H9 (cell line): ENCODE data around the gene AGXT. TPM values are rescaled to one million over a fixed set of nuclear protein-coding genes. Genes with fewer than 3 reads are reported as not detected.

Experiments
- DNase-seq: peaks from one replicate; pipeline ENCODE4 v3.0.0-alpha.2; 2017
- H2AFZ ChIP-seq: one replicate; pipeline ENCODE4 v1.6.1; 2013; ENCODE audit warnings: mild to moderate bottlenecking, low read length, control low read depth, moderate library complexity
- H2AK5ac ChIP-seq: 2 replicates; pipeline ENCODE4 v1.6.1; 2013; ENCODE audit warnings: low read length, control low read depth, mixed read lengths; ENCODE audit not compliant: insufficient read length
- H2BK120ac ChIP-seq: one replicate; pipeline ENCODE4 v1.6.1; 2013; ENCODE audit warnings: low read depth, mild to moderate bottlenecking, low read length, control low read depth, inconsistent platforms; ENCODE audit not compliant: poor library complexity, severe bottlenecking
- H2BK12ac ChIP-seq: 2 replicates; pipeline ENCODE4 v1.6.1; 2013; ENCODE audit warnings: low read length, control low read depth, mixed read lengths, low read depth; ENCODE audit not compliant: insufficient read length
- H2BK15ac ChIP-seq: 2 replicates; pipeline ENCODE4 v1.6.1; 2013; ENCODE audit warnings: low read depth, low read length, control low read depth
- H2BK20ac ChIP-seq: one replicate; pipeline ENCODE4 v1.6.1; 2013; ENCODE audit warnings: low read depth, mild to moderate bottlenecking, low read length, control low read depth, inconsistent platforms; ENCODE audit not compliant: poor library complexity, severe bottlenecking
- H2BK5ac ChIP-seq: 2 replicates; pipeline ENCODE4 v1.6.1; 2013; ENCODE audit warnings: low read length, control low read depth, mixed read lengths; ENCODE audit not compliant: insufficient read length
- H3K14ac ChIP-seq: 2 replicates; pipeline ENCODE4 v1.6.1; 2013; ENCODE audit warnings: low read length, control low read depth; ENCODE audit not compliant: insufficient read depth
- H3K18ac ChIP-seq: 2 replicates; pipeline ENCODE4 v1.6.1; 2013; ENCODE audit warnings: low read depth, mild to moderate bottlenecking, mixed read lengths, low read length, control low read depth; ENCODE audit not compliant: insufficient read length
- H3K23ac ChIP-seq: 2 replicates; pipeline ENCODE4 v1.6.1; 2013; ENCODE audit warnings: low read length, control low read depth, mixed read lengths, low read depth; ENCODE audit not compliant: insufficient read length
- H3K23me2 ChIP-seq: 2 replicates; pipeline ENCODE4 v1.6.1; 2013; ENCODE audit warnings: low read depth, mild to moderate bottlenecking, mixed read lengths, low read length, control low read depth; ENCODE audit not compliant: insufficient read length, poor library complexity, severe bottlenecking
- H3K27ac ChIP-seq: 2 replicates; pipeline ENCODE4 v1.5.1; 2013; ENCODE audit warnings: low read length, control low read depth, mixed read lengths, low read depth; ENCODE audit not compliant: insufficient read length
- H3K27me3 ChIP-seq: 2 replicates; pipeline ENCODE4 v1.6.1; 2013; ENCODE audit warnings: low read length, control low read depth, inconsistent platforms; ENCODE audit not compliant: insufficient read depth
- H3K4ac ChIP-seq: 2 replicates; pipeline ENCODE4 v1.6.1; 2013; ENCODE audit warnings: low read depth, mild to moderate bottlenecking, control low read depth, inconsistent platforms, low read length, moderate library complexity
- H3K4me1 ChIP-seq: 2 replicates; pipeline ENCODE4 v1.6.1; 2013; ENCODE audit warnings: low read length, control low read depth, inconsistent platforms; ENCODE audit not compliant: insufficient read depth
- H3K4me2 ChIP-seq: 2 replicates; pipeline ENCODE4 v1.6.1; 2013; ENCODE audit warnings: low read length, control low read depth, mixed read lengths; ENCODE audit not compliant: insufficient read length, insufficient read depth
- H3K56ac ChIP-seq: 2 replicates; pipeline ENCODE4 v1.6.1; 2013; ENCODE audit warnings: low read depth, mild to moderate bottlenecking, mixed read lengths, low read length, control low read depth; ENCODE audit not compliant: insufficient read length
- H3K79me1 ChIP-seq: 2 replicates; pipeline ENCODE4 v1.6.1; 2013; ENCODE audit warnings: low read depth, mild to moderate bottlenecking, moderate library complexity, low read length, control low read depth, inconsistent platforms; ENCODE audit not compliant: insufficient read depth, poor library complexity, severe bottlenecking
- H3K79me2 ChIP-seq: 2 replicates; pipeline ENCODE4 v1.6.1; 2013; ENCODE audit warnings: low read length, control low read depth, inconsistent platforms; ENCODE audit not compliant: insufficient read depth
- H3K9ac ChIP-seq: 2 replicates; pipeline ENCODE4 v1.6.1; 2013; ENCODE audit warnings: low read length, control low read depth, mixed read lengths; ENCODE audit not compliant: insufficient read length; ENCODE audit errors: extremely low read depth
- H3K9me3 ChIP-seq: one replicate; pipeline ENCODE4 v1.6.1; 2013; ENCODE audit warnings: low read depth, low read length, inconsistent platforms; ENCODE audit not compliant: control insufficient read depth
- H3T11ph ChIP-seq: one replicate; pipeline ENCODE4 v1.6.1; 2013; ENCODE audit warnings: mild to moderate bottlenecking, low read length, control low read depth, inconsistent platforms
- H4K20me1 ChIP-seq: one replicate; pipeline ENCODE4 v1.6.1; 2013; ENCODE audit not compliant: control insufficient read depth, insufficient read length, insufficient read depth
- H4K5ac ChIP-seq: 2 replicates; pipeline ENCODE4 v1.6.1; 2013; ENCODE audit warnings: low read depth, mild to moderate bottlenecking, mixed read lengths, low read length, control low read depth; ENCODE audit not compliant: insufficient read length
- H4K8ac ChIP-seq: replicated peaks from 2 replicates; pipeline ENCODE4 v1.6.1; 2013; ENCODE audit warnings: low read length, control low read depth, mixed read lengths, low read depth; ENCODE audit not compliant: insufficient read length
- H4K91ac ChIP-seq: 2 replicates; pipeline ENCODE4 v1.6.1; 2013; ENCODE audit warnings: low read depth, mild to moderate bottlenecking, moderate library complexity, mixed read lengths, low read length, control low read depth; ENCODE audit not compliant: insufficient read length
- H3K27ac Mint-ChIP-seq, 3 experiments: 2 replicates in 2 of 3; 3 replicates in 1 of 3; pipeline ENCODE4 v1.8.0; 2020 to 2021; ENCODE audit warnings: mixed read lengths in 3 of 3, mild to moderate bottlenecking in 1 of 3, moderate library complexity in 1 of 3
- H3K27me3 Mint-ChIP-seq: 2 replicates; pipeline ENCODE4 v1.8.0; 2021; ENCODE audit warnings: low read depth, mild to moderate bottlenecking, moderate library complexity, mixed read lengths
- H3K36me3 Mint-ChIP-seq, 3 experiments: 2 replicates in 2 of 3; 3 replicates in 1 of 3; pipeline ENCODE4 v1.8.0; 2020 to 2021; ENCODE audit warnings: low read depth in 3 of 3, mixed read lengths in 3 of 3; ENCODE audit not compliant: insufficient read depth in 1 of 3
- H3K4me1 Mint-ChIP-seq, 2 experiments: 2 replicates each; pipeline ENCODE4 v1.8.0; 2020; ENCODE audit warnings: mixed read lengths in 2 of 2
- H3K4me3 Mint-ChIP-seq, 2 experiments: 2 replicates in 1 of 2; 3 replicates in 1 of 2; pipeline ENCODE4 v1.8.0; 2020 to 2021; ENCODE audit warnings: mild to moderate bottlenecking in 2 of 2, mixed read lengths in 2 of 2, moderate library complexity in 1 of 2
- H3K9me3 Mint-ChIP-seq, 2 experiments: 2 replicates in 1 of 2; 3 replicates in 1 of 2; pipeline ENCODE4 v1.8.0; 2020; ENCODE audit warnings: mild to moderate bottlenecking in 2 of 2, mixed read lengths in 2 of 2, moderate library complexity in 1 of 2
- WGBS: extraction: QIAGEN DNeasy Blood & Tissue Kit; methylation state at CpG from one replicate; pipeline ENCODE4 v1.1.7; 2013; ENCODE audit warnings: missing lambda C conversion rate, low lambda C conversion rate, mixed read lengths; ENCODE audit not compliant: insufficient read length; ENCODE audit errors: extremely low coverage; 5-methylcytosine and 5-hydroxymethylcytosine counted together
- total RNA-seq: library from RNA; stranded (reverse); gene quantifications from 2 replicates; pipeline ENCODE4 v1.2.1, GENCODE V29; 2021
- TF ChIP-seq, protein P1 (sequence below): fragments of 200-600 bp; sonication (generic); conservative IDR thresholded peaks from 3 replicates; pipeline ENCODE4 v1.8.0; 2021; ENCODE audit warnings: antibody characterized with exemption, mild to moderate bottlenecking

Gene AGXT
- total RNA-seq, 1 experiment from 2014 or later, result not detected

GRCh38 chr2:240874715-240875227, 6.1 kb downstream of the AGXT start:
- no peak overlapping the region for H3K27ac Mint-ChIP-seq
- no peak overlapping the region for H3K56ac ChIP-seq
- H4K91ac ChIP-seq, result no peak overlapping the region
- no peak overlapping the region for H2AK5ac ChIP-seq
- no peaks in the 10 kb centered on the region for H3K27me3 ChIP-seq
- no peak overlapping the region for H4K8ac ChIP-seq
- no CpG with 5 or more reads among the region's 12 CpGs for WGBS
- H3K4me1 Mint-ChIP-seq, result peaks cover 0 to 3% of the 10 kb centered on the region in 2 experiments; a peak in 1 of 4 replicates
- no peak overlapping the region for H2BK120ac ChIP-seq
- no peak overlapping the region for H2BK15ac ChIP-seq
- H2BK12ac ChIP-seq, result no peak overlapping the region
- no peak overlapping the region for H2BK20ac ChIP-seq
- no peaks in the 10 kb centered on the region for H3K23me2 ChIP-seq
- no peak overlapping the region for H3K4ac ChIP-seq
- no peak overlapping the region for H3K27ac ChIP-seq
- no peak overlapping the region for H3K9ac ChIP-seq
- H4K5ac ChIP-seq, result no peak overlapping the region
- no peak overlapping the region for H3K4me2 ChIP-seq
- no peaks in the 10 kb centered on the region for H3K4me1 ChIP-seq
- no peak overlapping the region for H3K23ac ChIP-seq
- H3K36me3 Mint-ChIP-seq, result no peaks in the 10 kb centered on the region; a peak in 1 of 7 replicates
- H3T11ph ChIP-seq, result no peak overlapping the region
- DNase-seq, result no peak
- no peak overlapping the region for H2BK5ac ChIP-seq
- no peaks in the 10 kb centered on the region for H3K27me3 Mint-ChIP-seq
- no peak overlapping the region for H2AFZ ChIP-seq
- H3K9me3 ChIP-seq, result no peaks in the 10 kb centered on the region
- no peaks in the 10 kb centered on the region for H4K20me1 ChIP-seq
- TF ChIP-seq, protein P1, sequence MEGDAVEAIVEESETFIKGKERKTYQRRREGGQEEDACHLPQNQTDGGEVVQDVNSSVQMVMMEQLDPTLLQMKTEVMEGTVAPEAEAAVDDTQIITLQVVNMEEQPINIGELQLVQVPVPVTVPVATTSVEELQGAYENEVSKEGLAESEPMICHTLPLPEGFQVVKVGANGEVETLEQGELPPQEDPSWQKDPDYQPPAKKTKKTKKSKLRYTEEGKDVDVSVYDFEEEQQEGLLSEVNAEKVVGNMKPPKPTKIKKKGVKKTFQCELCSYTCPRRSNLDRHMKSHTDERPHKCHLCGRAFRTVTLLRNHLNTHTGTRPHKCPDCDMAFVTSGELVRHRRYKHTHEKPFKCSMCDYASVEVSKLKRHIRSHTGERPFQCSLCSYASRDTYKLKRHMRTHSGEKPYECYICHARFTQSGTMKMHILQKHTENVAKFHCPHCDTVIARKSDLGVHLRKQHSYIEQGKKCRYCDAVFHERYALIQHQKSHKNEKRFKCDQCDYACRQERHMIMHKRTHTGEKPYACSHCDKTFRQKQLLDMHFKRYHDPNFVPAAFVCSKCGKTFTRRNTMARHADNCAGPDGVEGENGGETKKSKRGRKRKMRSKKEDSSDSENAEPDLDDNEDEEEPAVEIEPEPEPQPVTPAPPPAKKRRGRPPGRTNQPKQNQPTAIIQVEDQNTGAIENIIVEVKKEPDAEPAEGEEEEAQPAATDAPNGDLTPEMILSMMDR, result no peak
- no peak overlapping the region for H3K4me3 Mint-ChIP-seq
- H3K14ac ChIP-seq, result no peak overlapping the region
- H3K18ac ChIP-seq, result no peak overlapping the region
- H3K79me1 ChIP-seq, result no peaks in the 10 kb centered on the region
- no peaks in the 10 kb centered on the region for H3K79me2 ChIP-seq
- H3K9me3 Mint-ChIP-seq, result no peaks in the 10 kb centered on the region
